ENCODE measurements around the gene E2F6. TPM values are rescaled to one million over a fixed set of nuclear protein-coding genes. Genes with fewer than 3 reads are reported as not detected.

E2F6 gene
- total and polyA plus RNA-seq, 2 of the 13 experiments (the other 11 are each of a cell fraction or from before 2014, with no cell fraction given), result 27.3 to 36.0 TPM

- TF ChIP-seq RERE (CRISPR knock-in tag; IDR thresholded peaks at IDR 0.05; ENCODE audit: low read depth) (no peak), ZNF740 (CRISPR knock-in tag; IDR thresholded peaks at IDR 0.05) (no peak; the same call in 1 of the 2 replicates), ZNF746 (CRISPR knock-in tag; IDR thresholded peaks at IDR 0.05) (no peak), ISX (CRISPR knock-in tag; conservative IDR thresholded peaks at IDR 0.05) (no peak), MED8 (CRISPR knock-in tag; IDR thresholded peaks at IDR 0.05; ENCODE audit: insufficient replicate concordance) (no peak), ZNF530 (CRISPR knock-in tag; IDR thresholded peaks at IDR 0.05; ENCODE audit: low read depth) (no peak), MLX (CRISPR knock-in tag; IDR thresholded peaks at IDR 0.05) (no peak), MED1 (CRISPR knock-in tag; IDR thresholded peaks at IDR 0.05) (no peak), ZNF20 (CRISPR knock-in tag; IDR thresholded peaks at IDR 0.05) (no peak), SALL1 (CRISPR knock-in tag; IDR thresholded peaks at IDR 0.05) (peak; percentile 64), SPEN (CRISPR knock-in tag; IDR thresholded peaks at IDR 0.05; ENCODE audit: low read depth) (no peak), ZNF619 (CRISPR knock-in tag; IDR thresholded peaks at IDR 0.05) (no peak), FLYWCH1 (CRISPR knock-in tag; IDR thresholded peaks at IDR 0.05) (no peak), XBP1 (CRISPR knock-in tag; IDR thresholded peaks at IDR 0.05) (no peak), ZBTB25 (CRISPR knock-in tag; IDR thresholded peaks at IDR 0.05) (no peak), E2F5 (CRISPR knock-in tag; conservative IDR thresholded peaks at IDR 0.05) (no peak), PLRG1 (conservative IDR thresholded peaks at IDR 0.05) (no peak), SOX13 (IDR thresholded peaks at IDR 0.05) (no peak), SOX13 (CRISPR knock-in tag; conservative IDR thresholded peaks at IDR 0.05 in 1 of 2, IDR thresholded peaks at IDR 0.05 in 1 of 2) (peak in 1 of 2 experiments; percentile 52; a peak in 1 of 4 replicates), JUNB (CRISPR knock-in tag; IDR thresholded peaks at IDR 0.05; ENCODE audit: borderline replicate concordance) (no peak), BRD4 (CRISPR knock-in tag; IDR thresholded peaks at IDR 0.05) (peak; percentile 98), ZNF329 (CRISPR knock-in tag; IDR thresholded peaks at IDR 0.05; ENCODE audit: low read depth) (no peak), ZNF382 (CRISPR knock-in tag; IDR thresholded peaks at IDR 0.05; ENCODE audit: borderline replicate concordance) (no peak)
Observed at GRCh38 chr2:11498543-11499034, 32.6 kb upstream of the E2F6 start (continued).

Measured in HepG2 (cell line).